Measurements from ENCODE around the gene OBSL1.

OBSL1 gene

DNA sequence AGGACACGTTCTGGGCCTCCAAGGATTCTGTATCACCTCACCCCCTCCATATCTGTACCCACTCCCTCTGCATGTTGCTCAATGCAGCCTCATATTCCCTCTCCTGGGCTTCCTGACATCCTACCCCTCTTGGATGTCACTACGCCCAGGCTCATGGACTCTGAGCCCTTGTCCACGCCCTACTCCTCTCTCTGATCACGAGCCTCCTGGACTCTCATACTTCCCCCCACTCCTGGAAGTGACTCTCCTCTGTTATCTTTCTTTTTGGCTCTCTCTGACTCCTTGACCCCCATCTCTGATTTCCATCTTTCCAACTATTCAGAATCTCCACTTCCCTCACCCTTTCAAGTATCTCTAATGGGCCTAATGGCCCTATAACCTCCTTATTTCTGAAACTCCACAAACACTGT lies 25.4 kb downstream of the OBSL1 start:
- in situ Hi-C loops (cut with MboI; ENCODE audit: low pct_unique_long_range_greater_than_20kb, low sequenced_read_pairs, unreplicated experiment): no loop called here
- TF ChIP-seq, protein P1, sequence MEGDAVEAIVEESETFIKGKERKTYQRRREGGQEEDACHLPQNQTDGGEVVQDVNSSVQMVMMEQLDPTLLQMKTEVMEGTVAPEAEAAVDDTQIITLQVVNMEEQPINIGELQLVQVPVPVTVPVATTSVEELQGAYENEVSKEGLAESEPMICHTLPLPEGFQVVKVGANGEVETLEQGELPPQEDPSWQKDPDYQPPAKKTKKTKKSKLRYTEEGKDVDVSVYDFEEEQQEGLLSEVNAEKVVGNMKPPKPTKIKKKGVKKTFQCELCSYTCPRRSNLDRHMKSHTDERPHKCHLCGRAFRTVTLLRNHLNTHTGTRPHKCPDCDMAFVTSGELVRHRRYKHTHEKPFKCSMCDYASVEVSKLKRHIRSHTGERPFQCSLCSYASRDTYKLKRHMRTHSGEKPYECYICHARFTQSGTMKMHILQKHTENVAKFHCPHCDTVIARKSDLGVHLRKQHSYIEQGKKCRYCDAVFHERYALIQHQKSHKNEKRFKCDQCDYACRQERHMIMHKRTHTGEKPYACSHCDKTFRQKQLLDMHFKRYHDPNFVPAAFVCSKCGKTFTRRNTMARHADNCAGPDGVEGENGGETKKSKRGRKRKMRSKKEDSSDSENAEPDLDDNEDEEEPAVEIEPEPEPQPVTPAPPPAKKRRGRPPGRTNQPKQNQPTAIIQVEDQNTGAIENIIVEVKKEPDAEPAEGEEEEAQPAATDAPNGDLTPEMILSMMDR (IDR thresholded peaks at IDR 0.05; ENCODE audit: extremely low read depth, insufficient read depth, missing control alignments): no peak
- no peak for DNase-seq (ENCODE audit: low spot score)

DNA sequence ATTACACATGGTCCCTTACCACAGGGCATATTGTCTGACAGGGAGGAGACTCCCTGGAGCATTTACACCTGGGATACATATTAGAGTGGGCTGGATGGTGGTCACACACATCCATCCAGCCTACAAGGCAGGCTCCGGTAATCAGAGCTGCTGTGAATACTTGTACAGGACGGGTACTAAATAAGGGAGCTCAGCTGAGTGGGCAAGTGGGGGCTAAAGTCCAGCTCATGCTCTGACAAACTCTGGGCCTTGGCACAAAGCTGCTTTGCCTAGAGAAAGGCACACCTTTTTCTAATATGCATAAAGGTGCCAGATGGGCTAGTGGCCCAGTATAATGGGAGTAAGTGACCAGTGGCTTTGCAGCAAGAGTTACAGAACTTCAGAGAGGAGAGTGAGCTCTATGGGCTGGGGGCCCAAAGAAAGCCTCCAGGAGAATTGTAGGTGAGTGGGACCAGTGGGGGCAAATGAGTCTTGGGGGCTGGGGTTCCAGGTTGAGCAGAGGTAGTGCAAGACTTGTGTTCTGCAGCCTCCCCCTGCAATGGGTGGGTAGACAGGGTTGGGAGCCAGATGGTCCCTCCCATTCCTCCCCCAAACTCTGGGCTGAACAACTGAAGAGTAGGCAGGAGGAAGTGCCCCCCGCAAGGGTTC lies 25.9 kb downstream of the OBSL1 start:
- in situ Hi-C loops (cut with MboI; ENCODE audit: low pct_unique_long_range_greater_than_20kb, low sequenced_read_pairs, unreplicated experiment): no loop called here
- DNase-seq (ENCODE audit: low spot score): no peak
- TF ChIP-seq, protein P1 (IDR thresholded peaks at IDR 0.05; ENCODE audit: extremely low read depth, insufficient read depth, missing control alignments): no peak

DNA sequence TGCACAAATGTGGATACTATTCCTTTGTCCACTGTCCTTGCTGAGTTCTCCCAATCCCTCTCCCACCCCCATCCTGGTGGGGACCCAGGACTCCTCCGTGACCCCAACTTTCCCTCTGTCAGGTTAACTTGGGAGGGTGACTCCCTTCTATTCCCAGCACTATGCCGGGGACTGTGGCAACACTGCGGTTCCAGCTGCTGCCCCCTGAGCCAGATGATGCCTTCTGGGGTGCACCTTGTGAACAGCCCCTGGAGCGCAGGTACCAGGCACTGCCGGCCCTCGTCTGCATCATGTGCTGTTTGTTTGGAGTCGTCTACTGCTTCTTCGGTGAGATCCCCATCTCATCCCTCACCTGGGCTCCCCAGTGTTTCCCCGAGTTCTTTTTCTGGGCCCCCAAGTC lies 26.8 kb downstream of the OBSL1 start:
- TF ChIP-seq, protein P1 (IDR thresholded peaks at IDR 0.05; ENCODE audit: extremely low read depth, insufficient read depth, missing control alignments): no peak
- in situ Hi-C loops (cut with MboI; ENCODE audit: low pct_unique_long_range_greater_than_20kb, low sequenced_read_pairs, unreplicated experiment): no loop called here

DNA sequence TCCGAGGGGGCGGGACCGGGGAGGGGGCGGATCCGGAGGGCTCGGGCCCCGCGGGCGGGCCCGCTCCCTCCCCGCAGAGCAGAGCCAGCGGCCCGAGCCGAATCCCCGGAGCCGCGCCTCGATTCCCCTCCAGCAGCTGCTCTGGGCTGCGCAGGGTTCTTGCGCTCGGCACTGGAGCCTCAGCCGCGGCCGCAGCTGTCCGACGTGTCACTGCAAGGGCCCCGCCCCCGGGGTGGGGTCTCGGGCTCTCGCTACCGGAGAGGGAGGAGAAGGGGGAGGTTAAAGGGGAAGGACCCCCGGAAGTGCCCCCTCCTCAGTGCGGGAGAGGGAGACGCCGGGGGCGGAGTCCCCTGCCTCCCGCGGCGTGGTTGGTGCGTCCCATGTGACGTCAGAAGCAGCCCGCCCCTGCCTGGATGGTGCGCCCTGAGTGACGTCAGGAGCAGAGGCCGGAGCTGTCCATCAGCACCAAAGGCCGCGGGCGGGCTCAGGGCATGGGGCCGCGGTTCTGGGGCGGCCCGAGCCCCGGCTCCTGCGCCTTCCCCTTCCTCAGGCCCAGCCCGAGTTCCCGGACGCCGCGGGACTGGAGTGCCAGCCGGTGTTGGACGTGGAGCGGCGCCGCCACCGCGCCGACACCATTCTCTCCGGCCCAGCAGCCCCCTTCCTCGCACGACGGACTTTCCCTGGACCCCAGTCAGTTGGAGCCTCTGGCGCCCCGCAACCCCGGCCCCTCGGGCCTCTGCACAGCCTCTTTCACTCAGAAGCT lies 27.6 kb downstream of the OBSL1 start, which contains the start of the genes CHPF and TMEM198:
CHPF (minus strand) TSS at position 214 of the 763 bp plus-strand sequence. CDS start 271 bp downstream, outside the sequence.
TMEM198 (plus strand) TSS at position 433 of the 763 bp plus-strand sequence. CDS start 700 bp downstream, outside the sequence.
- in situ Hi-C loops (cut with MboI; ENCODE audit: low pct_unique_long_range_greater_than_20kb, low sequenced_read_pairs, unreplicated experiment): no loop called here
- peak; percentile 100 for DNase-seq (ENCODE audit: low spot score)
- TF ChIP-seq, protein P1 (IDR thresholded peaks at IDR 0.05; ENCODE audit: extremely low read depth, insufficient read depth, missing control alignments): no peak

More for the DNA sequence above, 26.8 kb downstream of the OBSL1 start:
- no peak for DNase-seq (ENCODE audit: low spot score)

DNA sequence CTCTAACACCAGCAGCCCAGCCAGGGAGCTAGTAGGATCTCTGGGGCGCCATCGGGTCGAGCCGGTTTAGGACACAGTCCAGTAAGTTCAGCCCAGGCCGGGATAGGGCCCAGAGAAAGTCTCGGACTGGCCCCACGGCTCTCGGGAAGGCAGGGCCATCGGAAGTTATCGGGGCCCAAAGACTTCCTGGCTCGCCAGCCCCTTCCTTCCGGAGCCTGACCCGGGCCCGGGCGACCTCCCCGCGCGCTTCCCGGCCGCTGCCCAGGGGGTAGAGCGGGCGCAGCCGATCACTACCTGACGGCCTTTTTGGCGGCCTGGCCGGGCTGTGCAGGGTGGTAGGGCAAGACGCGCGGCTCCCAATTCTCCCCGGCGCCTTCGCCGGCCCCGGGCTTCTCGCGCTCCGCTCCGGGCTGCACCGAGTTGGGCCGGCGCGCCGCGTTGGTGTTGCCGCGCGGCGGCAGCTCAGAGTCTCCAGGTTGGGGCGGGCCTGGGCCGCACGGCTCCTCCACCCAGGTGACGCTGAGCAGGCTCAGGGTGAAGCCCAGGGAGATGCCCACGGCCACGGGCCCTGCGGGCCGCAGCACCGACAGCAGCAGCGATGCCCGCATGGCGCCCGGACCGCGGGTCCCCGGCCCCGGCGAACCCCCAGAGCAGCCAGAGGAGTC lies 28.3 kb downstream of the OBSL1 start:
- TF ChIP-seq, protein P1 (IDR thresholded peaks at IDR 0.05; ENCODE audit: extremely low read depth, insufficient read depth, missing control alignments): peak; percentile 6
- no peak for DNase-seq (ENCODE audit: low spot score)
- in situ Hi-C loops (cut with MboI; ENCODE audit: low pct_unique_long_range_greater_than_20kb, low sequenced_read_pairs, unreplicated experiment): no loop called here

DNA sequence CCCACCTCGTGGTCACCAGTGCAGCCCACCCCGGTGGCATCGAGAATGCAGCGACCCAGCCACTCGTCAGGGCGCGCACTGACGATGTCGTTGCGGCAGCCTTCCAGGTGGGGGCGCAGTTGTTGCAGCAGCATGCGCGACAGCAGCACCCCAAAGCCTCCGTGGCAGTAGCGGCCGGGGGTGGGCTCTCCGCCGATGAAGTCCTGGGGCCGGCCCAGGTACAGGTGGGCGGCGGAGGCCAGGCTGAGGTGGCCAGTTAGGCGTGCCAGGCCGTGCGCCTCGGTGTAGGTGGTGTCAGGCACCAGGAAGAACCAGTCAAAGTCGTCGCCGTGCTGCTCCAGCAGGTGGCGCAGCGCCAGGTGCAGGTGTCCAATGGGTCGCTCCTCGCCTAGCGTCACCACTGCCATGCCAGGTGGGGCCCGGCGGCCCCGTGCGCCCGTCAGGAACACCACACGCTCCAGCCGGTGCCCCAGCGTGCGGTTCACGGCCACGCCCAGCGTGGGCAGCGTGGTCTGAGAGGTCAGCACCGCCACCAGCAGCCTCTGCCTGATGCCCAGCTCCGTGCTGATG lies 29.6 kb downstream of the OBSL1 start:
- peak; percentile 94 for DNase-seq (ENCODE audit: low spot score)
- in situ Hi-C loops (cut with MboI; ENCODE audit: low pct_unique_long_range_greater_than_20kb, low sequenced_read_pairs, unreplicated experiment): no loop called here

More for the DNA sequence above, 29.6 kb downstream of the OBSL1 start:
- TF ChIP-seq, protein P1 (IDR thresholded peaks at IDR 0.05; ENCODE audit: extremely low read depth, insufficient read depth, missing control alignments): peak; percentile 89
